DND-41 (cell line): ENCODE results near the gene GPRIN1.

Experiments used
- EZH2 ChIP-seq: IDR thresholded peaks from 3 replicates; pipeline ENCODE4 v1.6.1; 2012; ENCODE audit warnings: borderline replicate concordance, low read depth, mild to moderate bottlenecking, moderate library complexity, low read length, inconsistent platforms; ENCODE audit not compliant: severe bottlenecking
- TF ChIP-seq, protein P1 (sequence below): IDR thresholded peaks from 2 replicates; pipeline ENCODE4 v1.5.1; 2012; ENCODE audit warnings: borderline replicate concordance, low read length, moderate library complexity, mild to moderate bottlenecking; ENCODE audit not compliant: poor library complexity, severe bottlenecking; ENCODE audit errors: extremely low read depth

DNA sequence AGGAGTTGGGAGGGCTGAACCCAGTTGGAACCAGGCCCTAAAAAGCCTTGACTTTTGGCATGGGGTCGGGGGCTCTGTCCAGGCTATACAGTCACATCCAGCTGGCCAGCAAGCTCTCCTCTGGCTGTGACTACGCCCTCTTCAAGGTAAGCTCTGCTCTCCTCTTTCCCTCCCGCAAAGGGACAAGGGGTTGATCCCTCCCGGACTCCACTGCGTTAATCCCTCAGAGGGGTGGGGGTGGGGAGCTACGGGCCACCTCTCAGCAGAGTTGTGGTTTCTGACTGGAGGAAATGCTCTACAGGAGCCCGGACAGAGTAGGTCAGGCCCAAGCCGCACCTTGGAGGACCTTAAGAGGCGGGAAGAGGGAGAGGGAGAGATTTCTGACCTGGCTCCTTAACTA lies 34.3 kb upstream of the GPRIN1 start:
- TF ChIP-seq, protein P1, sequence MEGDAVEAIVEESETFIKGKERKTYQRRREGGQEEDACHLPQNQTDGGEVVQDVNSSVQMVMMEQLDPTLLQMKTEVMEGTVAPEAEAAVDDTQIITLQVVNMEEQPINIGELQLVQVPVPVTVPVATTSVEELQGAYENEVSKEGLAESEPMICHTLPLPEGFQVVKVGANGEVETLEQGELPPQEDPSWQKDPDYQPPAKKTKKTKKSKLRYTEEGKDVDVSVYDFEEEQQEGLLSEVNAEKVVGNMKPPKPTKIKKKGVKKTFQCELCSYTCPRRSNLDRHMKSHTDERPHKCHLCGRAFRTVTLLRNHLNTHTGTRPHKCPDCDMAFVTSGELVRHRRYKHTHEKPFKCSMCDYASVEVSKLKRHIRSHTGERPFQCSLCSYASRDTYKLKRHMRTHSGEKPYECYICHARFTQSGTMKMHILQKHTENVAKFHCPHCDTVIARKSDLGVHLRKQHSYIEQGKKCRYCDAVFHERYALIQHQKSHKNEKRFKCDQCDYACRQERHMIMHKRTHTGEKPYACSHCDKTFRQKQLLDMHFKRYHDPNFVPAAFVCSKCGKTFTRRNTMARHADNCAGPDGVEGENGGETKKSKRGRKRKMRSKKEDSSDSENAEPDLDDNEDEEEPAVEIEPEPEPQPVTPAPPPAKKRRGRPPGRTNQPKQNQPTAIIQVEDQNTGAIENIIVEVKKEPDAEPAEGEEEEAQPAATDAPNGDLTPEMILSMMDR: no peak
- TF ChIP-seq EZH2: no peak
